NT2/D1 (cell line): Measurements from ENCODE around the gene PDE9A.

ENCODE experiments used
- DNase-seq: peaks from one replicate; pipeline ENCODE4 v3.0.0-alpha.2; 2011; ENCODE audit warnings: low read depth, low spot score
- H3K27me3 ChIP-seq: 2 replicates; pipeline ENCODE4 v1.6.0; 2011; ENCODE audit warnings: mild to moderate bottlenecking; ENCODE audit not compliant: insufficient read length, insufficient read depth
- H3K36me3 ChIP-seq: 2 replicates; pipeline ENCODE4 v1.6.1; 2011; ENCODE audit warnings: mild to moderate bottlenecking, low read length, mixed read lengths; ENCODE audit not compliant: insufficient read depth, insufficient read length
- H3K4me1 ChIP-seq: 2 replicates; pipeline ENCODE4 v1.5.1; 2011; ENCODE audit not compliant: insufficient read depth, insufficient read length
- H3K4me3 ChIP-seq: 2 replicates; pipeline ENCODE4 v1.5.1; 2011; ENCODE audit warnings: low read depth; ENCODE audit not compliant: insufficient read length
- H3K9ac ChIP-seq: 2 replicates; pipeline ENCODE4 v1.6.0; 2011; ENCODE audit warnings: low read depth; ENCODE audit not compliant: insufficient read length
- H3K9me3 ChIP-seq: 2 replicates; pipeline ENCODE4 v1.5.1; 2011; ENCODE audit warnings: mild to moderate bottlenecking, low read length; ENCODE audit not compliant: insufficient read depth
- SUZ12 ChIP-seq: IDR thresholded peaks from 2 replicates; pipeline ENCODE4 v1.6.1; 2011; ENCODE audit not compliant: insufficient read length, insufficient read depth; ENCODE audit errors: extremely low read depth
- YY1 ChIP-seq: IDR thresholded peaks from 2 replicates; pipeline ENCODE4 v1.6.1; 2011; ENCODE audit not compliant: insufficient read length, insufficient read depth
- ZNF274 ChIP-seq: IDR thresholded peaks from 2 replicates; pipeline ENCODE4 v1.6.1; 2011; ENCODE audit warnings: mild to moderate bottlenecking, low read depth, low read length

The PDE9A gene

DNA sequence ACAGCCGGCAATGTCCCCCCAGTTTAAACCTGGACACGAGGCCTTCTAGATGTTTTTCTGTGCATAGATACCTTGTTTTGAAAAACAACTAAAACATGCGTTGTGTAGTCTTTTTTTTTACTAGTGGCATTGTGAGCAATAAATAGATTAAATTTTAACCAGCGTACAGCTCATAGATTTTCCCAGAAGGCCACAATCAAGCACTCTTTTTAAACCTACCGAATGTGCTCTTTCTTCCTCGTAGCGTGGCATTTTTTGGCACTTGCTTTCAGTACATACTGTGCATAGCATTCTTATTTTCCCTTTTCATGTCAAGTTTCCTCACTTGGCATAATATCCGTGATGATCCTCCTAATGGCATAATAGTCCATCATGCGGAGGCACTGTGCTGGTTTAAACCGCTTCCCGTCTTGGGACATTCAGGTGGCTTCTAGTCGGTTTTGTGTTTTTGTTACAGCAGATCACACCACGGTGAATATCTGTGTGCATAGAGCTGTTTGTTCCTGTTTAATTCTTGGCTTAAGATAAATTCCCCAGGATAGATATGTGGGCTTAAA is 95.3 kb downstream of the PDE9A start:
- no peak for DNase-seq
- Histone ChIP-seq H3K9me3 (no peaks in the 10 kb centered on the region), H3K27me3 (no peaks in the 10 kb centered on the region), H3K9ac (no peak overlapping the region), H3K36me3 (peaks cover 11% of the 10 kb centered on the region), H3K4me1 (peaks cover 36% of the 10 kb centered on the region), H3K4me3 (no peak overlapping the region)
- TF ChIP-seq ZNF274 = no peak
- TF ChIP-seq SUZ12 = no peak
- TF ChIP-seq YY1 = no peak

DNA sequence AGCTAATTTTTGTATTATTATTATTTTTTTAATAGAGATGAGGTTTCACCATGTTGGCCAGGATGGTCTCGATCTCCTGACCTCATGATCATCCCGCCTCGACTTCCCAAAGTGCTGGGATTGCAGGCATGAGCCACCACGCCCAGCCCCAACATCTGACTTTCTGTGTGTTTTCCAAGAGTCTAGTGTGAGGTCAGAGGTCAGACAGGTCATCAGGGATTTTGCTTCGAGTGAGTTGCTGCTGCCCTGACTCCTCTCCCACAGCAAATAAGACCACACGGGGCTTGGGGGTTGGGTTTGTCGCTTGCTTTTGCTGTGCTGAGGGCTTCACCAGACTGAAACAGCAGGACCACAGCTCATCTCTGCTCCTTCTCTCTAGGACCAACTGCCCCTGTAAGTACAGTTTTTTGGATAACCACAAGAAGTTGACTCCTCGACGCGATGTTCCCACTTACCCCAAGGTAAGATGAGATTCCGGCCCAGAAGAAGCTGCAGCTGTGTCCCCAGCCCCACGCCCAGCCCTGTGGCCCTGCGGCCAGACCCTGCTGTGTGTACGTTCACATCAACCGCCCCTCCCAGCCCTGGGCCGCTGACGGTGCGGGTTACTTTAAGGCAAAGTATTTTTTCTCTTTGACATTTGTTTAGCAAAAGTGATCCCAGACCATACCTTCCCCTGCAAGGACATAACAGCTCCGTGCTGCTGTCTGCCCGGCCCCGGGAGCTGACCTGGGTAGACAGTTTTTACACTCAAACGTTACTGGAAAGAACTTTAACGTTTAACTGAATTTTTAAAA is 97.5 kb downstream of the PDE9A start:
- peaks cover 11% of the 10 kb centered on the region for H3K36me3 ChIP-seq
- no peaks in the 10 kb centered on the region for H3K27me3 ChIP-seq
- no peaks in the 10 kb centered on the region for H3K9me3 ChIP-seq
- no peak overlapping the region for H3K9ac ChIP-seq
- no peak for DNase-seq
- peaks cover 27% of the 10 kb centered on the region for H3K4me1 ChIP-seq
- no peak overlapping the region for H3K4me3 ChIP-seq
- TF ChIP-seq YY1 (no peak), SUZ12 (no peak), ZNF274 (no peak)

DNA sequence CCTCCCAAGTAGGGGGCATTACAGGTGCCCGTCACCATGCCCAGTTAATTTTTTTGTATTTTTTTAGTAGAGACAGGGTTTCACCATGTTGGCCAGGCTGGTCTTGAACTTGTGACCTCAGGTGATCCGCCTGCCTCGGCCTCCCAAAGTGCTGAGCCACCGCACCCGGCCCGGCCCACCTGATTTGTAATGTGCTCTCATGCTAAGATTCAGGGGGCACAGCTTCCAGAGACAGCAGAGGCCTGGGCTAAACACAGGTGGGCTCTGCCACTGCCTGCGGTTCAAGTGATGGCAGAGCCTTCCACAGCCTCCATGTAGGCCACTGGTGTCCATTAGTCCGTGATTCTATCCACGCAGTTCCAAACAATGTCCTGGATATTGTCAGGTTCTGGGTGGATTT is 98.4 kb downstream of the PDE9A start:
- DNase-seq = no peak
- no peak overlapping the region for H3K9ac ChIP-seq
- H3K4me3 ChIP-seq = no peak overlapping the region
- H3K9me3 ChIP-seq = no peaks in the 10 kb centered on the region
- peaks cover 15% of the 10 kb centered on the region for H3K36me3 ChIP-seq
- TF ChIP-seq YY1 (no peak), SUZ12 (no peak), ZNF274 (no peak)
- H3K4me1 ChIP-seq = peaks cover 18% of the 10 kb centered on the region
- H3K27me3 ChIP-seq = no peaks in the 10 kb centered on the region

DNA sequence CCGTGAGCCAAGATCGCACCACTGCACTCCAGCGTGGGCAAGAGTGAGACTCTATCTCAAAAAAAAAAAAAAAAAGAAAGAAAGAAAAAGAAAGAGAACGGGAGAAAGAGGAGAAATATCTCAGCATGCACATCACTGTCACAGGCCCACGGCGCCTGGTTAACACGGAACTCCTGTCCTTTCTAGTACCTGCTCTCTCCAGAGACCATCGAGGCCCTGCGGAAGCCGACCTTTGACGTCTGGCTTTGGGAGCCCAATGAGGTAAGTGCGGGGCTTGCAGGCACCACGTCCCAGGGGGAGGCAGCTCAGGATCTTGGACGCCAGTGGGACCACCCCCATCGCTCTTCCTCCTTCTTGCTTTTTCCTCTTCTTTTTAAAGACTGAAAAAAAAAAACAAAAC is 100.4 kb downstream of the PDE9A start:
- DNase-seq = no peak
- TF ChIP-seq SUZ12 (no peak), YY1 (no peak), ZNF274 (no peak)
- H3K4me3 ChIP-seq = no peak overlapping the region
- no peaks in the 10 kb centered on the region for H3K9me3 ChIP-seq
- H3K27me3 ChIP-seq = no peaks in the 10 kb centered on the region
- H3K4me1 ChIP-seq = peaks cover 6% of the 10 kb centered on the region
- H3K36me3 ChIP-seq = peaks cover 26% of the 10 kb centered on the region
- no peak overlapping the region for H3K9ac ChIP-seq

DNA sequence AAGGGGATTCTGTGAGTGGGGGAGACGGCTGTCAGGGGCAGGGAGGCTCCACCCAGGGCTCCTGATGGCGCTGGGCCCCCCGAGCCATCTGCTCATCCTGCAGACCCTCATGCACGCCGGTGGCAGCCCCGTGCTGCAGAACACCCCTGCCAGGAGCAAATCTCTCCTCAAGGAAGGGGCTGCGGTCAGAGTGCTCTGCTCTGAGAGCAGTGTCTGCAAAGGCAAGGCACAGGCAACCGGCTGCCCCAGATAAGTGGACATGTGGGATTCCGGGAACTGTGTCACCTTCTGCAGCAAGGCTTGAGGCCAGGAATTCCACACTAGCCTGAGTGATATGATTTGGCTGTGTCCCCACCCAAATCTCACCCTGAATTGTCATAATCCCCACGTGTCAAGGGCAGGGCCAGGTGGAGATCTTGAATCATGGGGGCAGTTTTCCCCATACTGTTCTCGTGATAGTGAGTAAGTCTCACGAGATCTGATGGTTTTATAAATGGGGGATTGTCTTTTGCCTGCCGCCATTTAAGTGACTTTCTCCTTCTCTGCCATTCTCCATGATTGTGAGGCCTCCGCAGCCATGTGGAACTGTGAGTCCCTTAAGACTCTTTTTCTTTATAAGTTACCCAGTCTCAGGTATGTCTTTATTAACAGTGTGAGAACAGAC is 101.0 kb downstream of the PDE9A start:
- TF ChIP-seq SUZ12 (no peak), ZNF274 (no peak), YY1 (no peak)
- DNase-seq = no peak
- Histone ChIP-seq H3K4me1 (peaks cover 3% of the 10 kb centered on the region), H3K36me3 (peaks cover 32% of the 10 kb centered on the region), H3K9ac (no peak overlapping the region), H3K4me3 (no peak overlapping the region), H3K27me3 (no peaks in the 10 kb centered on the region), H3K9me3 (no peaks in the 10 kb centered on the region)

DNA sequence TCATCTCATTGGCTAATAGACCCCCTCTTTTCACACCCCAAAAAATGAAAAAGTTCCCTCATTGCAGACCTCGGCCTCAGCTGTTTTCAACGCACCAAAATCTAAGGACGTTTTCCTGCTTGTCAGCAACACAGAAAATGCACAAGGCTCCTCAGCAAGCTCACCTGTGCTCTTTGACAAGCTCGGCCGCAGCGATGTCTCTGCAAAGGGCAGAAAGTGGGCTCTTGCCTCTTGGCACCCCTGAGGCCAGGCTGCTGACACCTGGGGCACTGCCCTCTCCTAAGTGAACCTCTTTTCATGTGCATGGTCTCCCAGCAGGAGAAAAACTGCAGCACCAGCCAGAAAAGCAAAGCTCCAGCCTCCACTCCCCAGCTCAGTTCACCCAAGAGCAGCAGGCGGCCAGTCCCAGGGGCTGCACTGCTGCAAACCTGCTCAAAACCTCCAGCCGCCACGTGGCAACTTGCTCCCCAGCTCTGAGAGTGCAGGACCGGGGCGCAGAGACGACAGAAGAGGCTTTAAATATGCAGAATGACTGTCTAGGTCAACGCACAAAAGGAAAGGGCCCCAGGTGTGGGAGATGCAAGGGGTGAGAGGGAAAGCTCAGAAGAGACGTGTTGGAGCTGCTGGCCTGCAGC is 101.7 kb downstream of the PDE9A start:
- H3K4me3 ChIP-seq = no peak overlapping the region
- peaks cover 6% of the 10 kb centered on the region for H3K4me1 ChIP-seq
- DNase-seq = no peak
- peaks cover 36% of the 10 kb centered on the region for H3K36me3 ChIP-seq
- no peak overlapping the region for H3K9ac ChIP-seq
- H3K27me3 ChIP-seq = no peaks in the 10 kb centered on the region
- H3K9me3 ChIP-seq = no peaks in the 10 kb centered on the region
- TF ChIP-seq ZNF274 (no peak), YY1 (no peak)
